Upper lobe of left lung (tissue), 6 donors: ENCODE results near the gene GNA14. TPM values are rescaled to one million over a fixed set of nuclear protein-coding genes. Genes with fewer than 3 reads are reported as not detected.

Experiments
- ATAC-seq, 2 donors: fragments of 200-7000 bp; cut with Tn5 transposase; one replicate each; pipeline ENCODE4 v1.9.1; 2022; ENCODE audit warnings: mild to moderate bottlenecking in 2 of 2, moderate library complexity in 2 of 2; ENCODE audit not compliant: low FRiP score in 2 of 2
- DNase-seq, 2 donors: peaks; one replicate each; pipeline ENCODE4 v3.0.0-alpha.2; 2019 to 2020
- H3K27ac ChIP-seq, 4 donors: fragments of 200-600 bp; sonication (generic); one replicate each; pipeline ENCODE4 v1.5.1; 2016 to 2019
- H3K27me3 ChIP-seq, 4 donors: fragments of 200-600 bp; sonication (generic); one replicate each; pipeline ENCODE4 v1.5.1; 2017 to 2019
- H3K36me3 ChIP-seq, 4 donors: fragments of 200-600 bp; sonication (generic); one replicate each; pipeline ENCODE4 v1.5.1; 2016 to 2019
- H3K4me1 ChIP-seq, 4 donors: fragments of 200-600 bp; sonication (generic); one replicate each; pipeline ENCODE4 v1.5.1; 2018 to 2019
- H3K4me3 ChIP-seq, 4 donors: fragments of 200-600 bp; sonication (generic); one replicate each; pipeline ENCODE4 v1.5.1; 2017 to 2019; ENCODE audit warnings: mild to moderate bottlenecking in 2 of 4, moderate library complexity in 1 of 4
- H3K9me3 ChIP-seq, 4 donors: fragments of 200-600 bp; sonication (generic); one replicate each; pipeline ENCODE4 v1.5.1; 2018 to 2019
- CTCF ChIP-seq, 6 experiments: fragments of 450-650 bp in 4 of 6; fragments of 200-600 bp in 2 of 6; sonication (generic) in 2 of 6; IDR thresholded peaks; one replicate each; pipeline ENCODE4 v1.5.1; 2016 to 2019; ENCODE audit warnings: antibody characterized with exemption in 6 of 6
- EP300 ChIP-seq, 4 donors: sonication (generic); formaldehyde crosslinking; IDR thresholded peaks; one replicate each; pipeline ENCODE4 v1.5.1; 2017; ENCODE audit warnings: antibody characterized with exemption in 4 of 4, control low read depth in 2 of 4
- POLR2A ChIP-seq, 4 donors: fragments of 450-650 bp; IDR thresholded peaks; one replicate each; pipeline ENCODE4 v1.5.1; 2016 to 2017; ENCODE audit warnings: antibody characterized with exemption in 4 of 4, mild to moderate bottlenecking in 2 of 4
- POLR2AphosphoS5 ChIP-seq, 2 donors: sonication (generic); formaldehyde crosslinking; IDR thresholded peaks; one replicate each; pipeline ENCODE4 v1.5.1; 2017; ENCODE audit warnings: antibody characterized with exemption in 2 of 2
- WGBS, 2 donors: methylation state at CpG; one replicate each; pipeline ENCODE4 v1.1.5; 2017 to 2018; 5-methylcytosine and 5-hydroxymethylcytosine counted together
- total RNA-seq, 6 donors: library from RNA; depleted of rRNA in 4 of 6; stranded (reverse); fragments of >200 nt in 4 of 6; gene quantifications; one replicate each; pipeline versions ENCODE4 v1.1.0 to v1.2.1, GENCODE V29; 2016 to 2021
- donor health status: DM: no; HTN: no; CAD: no; lungs with moderate emphysema.
- donor health status: DM: no; HTN: yes; CAD: no; lungs with severe emphysema.

Gene GNA14
- total RNA-seq, 6 donors from 2014 or later = 6.0 to 28.3 (median 14.9) TPM

- Histone ChIP-seq H3K27ac (peak overlapping the region in 3 of 4 donors; percentile 24 to 78 (median 41)), H3K9me3 (no peaks in the 10 kb centered on the region), H3K36me3 (peaks cover 0 to 3% (median 0%) of the 10 kb centered on the region in 4 donors), H3K27me3 (no peaks in the 10 kb centered on the region), H3K4me3 (no peak overlapping the region), H3K4me1 (peaks cover 0 to 3% (median 1%) of the 10 kb centered on the region in 4 donors)
- no peak for ATAC-seq
- DNase-seq = no peak
- WGBS, 2 donors = 47 to 56% methylated on average over 7 of the region's 7 CpGs
- TF ChIP-seq CTCF (IDR thresholded peaks at IDR 0.05) (no peak), EP300 (IDR thresholded peaks at IDR 0.05) (peak in 2 of 4 donors; percentile 63 to 68)
Observed at GRCh38 chr9:77427256-77427927, 220.7 kb downstream of the GNA14 start.

- 41 to 62% methylated on average over 3 of the region's 3 CpGs for WGBS, 2 donors
- H3K27me3 ChIP-seq = no peaks in the 10 kb centered on the region
- ATAC-seq (no peak), DNase-seq (no peak)
- H3K27ac ChIP-seq = peak overlapping the region in 1 of 4 donors; percentile 20
- peaks cover 0 to 3% (median 0%) of the 10 kb centered on the region in 4 donors for H3K36me3 ChIP-seq
- TF ChIP-seq POLR2AphosphoS5 (IDR thresholded peaks at IDR 0.05) (no peak), POLR2A (IDR thresholded peaks at IDR 0.05) (no peak), CTCF (IDR thresholded peaks at IDR 0.05) (no peak), EP300 (IDR thresholded peaks at IDR 0.05) (no peak)
- peaks cover 0 to 3% (median 1%) of the 10 kb centered on the region in 4 donors for H3K4me1 ChIP-seq
- no peak overlapping the region for H3K4me3 ChIP-seq
- H3K9me3 ChIP-seq = no peaks in the 10 kb centered on the region
Observed at GRCh38 chr9:77426712-77427111, 221.4 kb downstream of the GNA14 start.

- ATAC-seq (peak in 1 of 2 donors; percentile 35), DNase-seq (no peak)
- TF ChIP-seq POLR2A (IDR thresholded peaks at IDR 0.05) = no peak
- TF ChIP-seq POLR2AphosphoS5 (IDR thresholded peaks at IDR 0.05) = no peak
- no peak for TF ChIP-seq CTCF (IDR thresholded peaks at IDR 0.05)
- TF ChIP-seq EP300 (IDR thresholded peaks at IDR 0.05) = no peak
- H3K4me3 ChIP-seq = no peak overlapping the region
- no peaks in the 10 kb centered on the region for H3K27me3 ChIP-seq
- H3K4me1 ChIP-seq = peaks cover 0 to 3% (median 1%) of the 10 kb centered on the region in 4 donors
- 81% methylated on average over 2 of the region's 2 CpGs for WGBS, 2 donors
- H3K9me3 ChIP-seq = no peaks in the 10 kb centered on the region
- peaks cover 0 to 3% (median 0%) of the 10 kb centered on the region in 4 donors for H3K36me3 ChIP-seq
- no peak overlapping the region for H3K27ac ChIP-seq
Observed at GRCh38 chr9:77424993-77425392, 223.1 kb downstream of the GNA14 start.

- ATAC-seq = no peak
- WGBS, 2 donors = 76 to 89% methylated on average over 3 of the region's 3 CpGs
- Histone ChIP-seq H3K4me1 (peaks cover 2 to 7% (median 4%) of the 10 kb centered on the region in 4 donors), H3K9me3 (no peaks in the 10 kb centered on the region), H3K4me3 (no peak overlapping the region), H3K27ac (no peak overlapping the region), H3K36me3 (peaks cover 0 to 3% (median 0%) of the 10 kb centered on the region in 4 donors), H3K27me3 (no peaks in the 10 kb centered on the region)
- TF ChIP-seq POLR2AphosphoS5 (IDR thresholded peaks at IDR 0.05) (no peak), EP300 (IDR thresholded peaks at IDR 0.05) (no peak), CTCF (IDR thresholded peaks at IDR 0.05) (no peak), POLR2A (IDR thresholded peaks at IDR 0.05) (no peak)
- DNase-seq = no peak
Observed at GRCh38 chr9:77423841-77424240, 224.3 kb downstream of the GNA14 start.

- ATAC-seq (no peak), DNase-seq (no peak)
- no peaks in the 10 kb centered on the region for H3K27me3 ChIP-seq
- H3K9me3 ChIP-seq = no peaks in the 10 kb centered on the region
- no peak overlapping the region for H3K27ac ChIP-seq
- TF ChIP-seq POLR2A (IDR thresholded peaks at IDR 0.05) (no peak), EP300 (IDR thresholded peaks at IDR 0.05) (no peak), CTCF (IDR thresholded peaks at IDR 0.05) (no peak), POLR2AphosphoS5 (IDR thresholded peaks at IDR 0.05) (no peak)
- WGBS, 2 donors = 95 to 97% methylated on average over 3 of the region's 3 CpGs
- no peak overlapping the region for H3K4me3 ChIP-seq
- H3K36me3 ChIP-seq = peaks cover 0 to 3% (median 0%) of the 10 kb centered on the region in 4 donors
- H3K4me1 ChIP-seq = peaks cover 2 to 15% (median 11%) of the 10 kb centered on the region in 4 donors
Observed at GRCh38 chr9:77422969-77423368, 225.2 kb downstream of the GNA14 start.
